ENCODE measurements around the gene UBE2E2.

Gene UBE2E2

GRCh38 chr3:23356923-23357322 is 153.8 kb downstream of the UBE2E2 start:
- TF ChIP-seq REST (IDR thresholded peaks at IDR 0.05; ENCODE audit: insufficient read depth in 1 of 2, low read depth in 2 of 2, low read length in 2 of 2) (no peak), FOXP2 (optimal IDR thresholded peaks at IDR 0.05; ENCODE audit: borderline replicate concordance, extremely low read depth, extremely low read length, insufficient read depth) (no peak), POLR2AphosphoS5 (IDR thresholded peaks at IDR 0.05; ENCODE audit: low read depth, low read length) (no peak), SIN3A (IDR thresholded peaks at IDR 0.05; ENCODE audit: borderline replicate concordance, insufficient read depth, low read length) (no peak), TAF1 (IDR thresholded peaks at IDR 0.05; ENCODE audit: borderline replicate concordance, insufficient read depth, low read length) (no peak)

GRCh38 chr3:23359116-23359515 is 156.0 kb downstream of the UBE2E2 start:
- no peak for TF ChIP-seq REST (IDR thresholded peaks at IDR 0.05; ENCODE audit: insufficient read depth in 1 of 2, low read depth in 2 of 2, low read length in 2 of 2)
- TF ChIP-seq SIN3A (IDR thresholded peaks at IDR 0.05; ENCODE audit: borderline replicate concordance, insufficient read depth, low read length) = no peak
- no peak for TF ChIP-seq TAF1 (IDR thresholded peaks at IDR 0.05; ENCODE audit: borderline replicate concordance, insufficient read depth, low read length)
- TF ChIP-seq POLR2AphosphoS5 (IDR thresholded peaks at IDR 0.05; ENCODE audit: low read depth, low read length) = no peak
- TF ChIP-seq FOXP2 (optimal IDR thresholded peaks at IDR 0.05; ENCODE audit: borderline replicate concordance, extremely low read depth, extremely low read length, insufficient read depth) = no peak

GRCh38 chr3:23365066-23365465 is 161.9 kb downstream of the UBE2E2 start:
- no peak for TF ChIP-seq REST (IDR thresholded peaks at IDR 0.05; ENCODE audit: insufficient read depth in 1 of 2, low read depth in 2 of 2, low read length in 2 of 2)
- TF ChIP-seq SIN3A (IDR thresholded peaks at IDR 0.05; ENCODE audit: borderline replicate concordance, insufficient read depth, low read length) = no peak
- TF ChIP-seq FOXP2 (optimal IDR thresholded peaks at IDR 0.05; ENCODE audit: borderline replicate concordance, extremely low read depth, extremely low read length, insufficient read depth) = no peak
- TF ChIP-seq POLR2AphosphoS5 (IDR thresholded peaks at IDR 0.05; ENCODE audit: low read depth, low read length) = no peak
- TF ChIP-seq TAF1 (IDR thresholded peaks at IDR 0.05; ENCODE audit: borderline replicate concordance, insufficient read depth, low read length) = no peak

GRCh38 chr3:23368731-23369130 is 165.6 kb downstream of the UBE2E2 start:
- no peak for TF ChIP-seq FOXP2 (optimal IDR thresholded peaks at IDR 0.05; ENCODE audit: borderline replicate concordance, extremely low read depth, extremely low read length, insufficient read depth)

GRCh38 chr3:23372285-23372684 is 169.2 kb downstream of the UBE2E2 start:
- TF ChIP-seq FOXP2 (optimal IDR thresholded peaks at IDR 0.05; ENCODE audit: borderline replicate concordance, extremely low read depth, extremely low read length, insufficient read depth) (no peak), POLR2AphosphoS5 (IDR thresholded peaks at IDR 0.05; ENCODE audit: low read depth, low read length) (no peak), REST (IDR thresholded peaks at IDR 0.05; ENCODE audit: insufficient read depth in 1 of 2, low read depth in 2 of 2, low read length in 2 of 2) (no peak), TAF1 (IDR thresholded peaks at IDR 0.05; ENCODE audit: borderline replicate concordance, insufficient read depth, low read length) (no peak), SIN3A (IDR thresholded peaks at IDR 0.05; ENCODE audit: borderline replicate concordance, insufficient read depth, low read length) (no peak)
